Esophagus squamous epithelium (tissue), 5 donors: ENCODE data around the gene KCNMB2. TPM values are rescaled to one million over a fixed set of nuclear protein-coding genes. Genes with fewer than 3 reads are reported as not detected.

Experiments used
- DNase-seq: peaks from one replicate; lab custom pipeline; 2025; lab: John Stamatoyannopoulos, UW
- H3K27ac ChIP-seq, 4 donors: fragments of 200-600 bp; sonication (generic); one replicate each; pipeline ENCODE4 v1.5.1; 2016 to 2019; ENCODE audit warnings: mild to moderate bottlenecking in 1 of 4
- H3K27me3 ChIP-seq, 4 donors: fragments of 200-600 bp; sonication (generic); 1 replicate in 3 of 4; 2 replicates in 1 of 4; pipeline versions ENCODE4 v1.5.1 to v1.6.0; 2017 to 2021; ENCODE audit warnings: antibody characterized with exemption in 1 of 4
- H3K36me3 ChIP-seq, 3 donors: fragments of 200-600 bp; sonication (generic); one replicate each; pipeline ENCODE4 v1.5.1; 2016 to 2019
- H3K4me1 ChIP-seq, 3 donors: fragments of 200-600 bp; sonication (generic); one replicate each; pipeline ENCODE4 v1.5.1; 2017 to 2019
- H3K4me3 ChIP-seq, 4 donors: fragments of 200-600 bp; sonication (generic); 1 replicate in 3 of 4; 2 replicates in 1 of 4; pipeline ENCODE4 v1.5.1; 2016 to 2019; ENCODE audit warnings: mild to moderate bottlenecking in 2 of 4, moderate library complexity in 1 of 4
- H3K9me3 ChIP-seq, 3 donors: fragments of 200-600 bp; sonication (generic); one replicate each; pipeline ENCODE4 v1.5.1; 2016 to 2019
- POLR2A ChIP-seq, 4 donors: fragments of 450-650 bp; IDR thresholded peaks; one replicate each; pipeline ENCODE4 v1.6.1; 2017; ENCODE audit warnings: antibody characterized with exemption in 4 of 4, mild to moderate bottlenecking in 4 of 4, moderate library complexity in 3 of 4
- WGBS, 2 donors: methylation state at CpG; one replicate each; pipeline ENCODE4 v1.1.5; 2018; 5-methylcytosine and 5-hydroxymethylcytosine counted together
- intact Hi-C: fragments of 100-400 bp; cut with DNase I; formaldehyde crosslinking; loops from one replicate; pipeline ENCODE4 v1.15.0; 2022
- total RNA-seq, 4 donors: library from RNA; depleted of rRNA; stranded (reverse); fragments of >200 nt; gene quantifications; one replicate each; pipeline ENCODE4 v1.1.0, GENCODE V29; 2016
- TF ChIP-seq, protein P1 (sequence below), 6 experiments: fragments of 450-650 bp in 4 of 6; fragments of 200-600 bp in 2 of 6; sonication (generic) in 2 of 6; IDR thresholded peaks; one replicate each; pipeline ENCODE4 v1.5.1; 2016 to 2019; ENCODE audit warnings: antibody characterized with exemption in 6 of 6, mild to moderate bottlenecking in 4 of 6, moderate library complexity in 4 of 6
- donor health status: DM: yes; HTN: yes; CAD: no.

The KCNMB2 gene
- total RNA-seq, 4 donors from 2014 or later, result 0.19 TPM; not detected in 3

DNA sequence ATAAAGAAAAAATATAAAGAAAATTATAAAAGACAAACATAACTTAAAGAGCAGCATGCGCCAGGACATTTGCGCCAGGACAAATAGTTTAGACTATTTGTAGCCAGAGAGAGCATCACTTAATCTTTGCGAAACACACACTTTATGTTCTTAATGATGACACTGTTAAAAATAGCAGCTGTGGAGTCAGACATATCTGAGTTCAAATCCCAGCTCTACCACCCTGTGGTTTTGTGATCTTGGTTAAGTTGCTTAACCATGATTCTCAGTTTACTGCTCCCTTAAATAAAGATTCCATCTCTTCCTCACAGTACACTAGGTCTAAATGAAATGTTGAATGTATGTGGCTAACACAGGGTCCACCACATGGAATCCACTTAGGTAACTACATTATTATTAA, 31.4 kb downstream of the KCNMB2 start:
- H3K27me3 ChIP-seq, result no peaks in the 10 kb centered on the region
- no peaks in the 10 kb centered on the region for H3K4me1 ChIP-seq
- TF ChIP-seq POLR2A (IDR thresholded peaks at IDR 0.05), result no peak
- TF ChIP-seq, protein P1, sequence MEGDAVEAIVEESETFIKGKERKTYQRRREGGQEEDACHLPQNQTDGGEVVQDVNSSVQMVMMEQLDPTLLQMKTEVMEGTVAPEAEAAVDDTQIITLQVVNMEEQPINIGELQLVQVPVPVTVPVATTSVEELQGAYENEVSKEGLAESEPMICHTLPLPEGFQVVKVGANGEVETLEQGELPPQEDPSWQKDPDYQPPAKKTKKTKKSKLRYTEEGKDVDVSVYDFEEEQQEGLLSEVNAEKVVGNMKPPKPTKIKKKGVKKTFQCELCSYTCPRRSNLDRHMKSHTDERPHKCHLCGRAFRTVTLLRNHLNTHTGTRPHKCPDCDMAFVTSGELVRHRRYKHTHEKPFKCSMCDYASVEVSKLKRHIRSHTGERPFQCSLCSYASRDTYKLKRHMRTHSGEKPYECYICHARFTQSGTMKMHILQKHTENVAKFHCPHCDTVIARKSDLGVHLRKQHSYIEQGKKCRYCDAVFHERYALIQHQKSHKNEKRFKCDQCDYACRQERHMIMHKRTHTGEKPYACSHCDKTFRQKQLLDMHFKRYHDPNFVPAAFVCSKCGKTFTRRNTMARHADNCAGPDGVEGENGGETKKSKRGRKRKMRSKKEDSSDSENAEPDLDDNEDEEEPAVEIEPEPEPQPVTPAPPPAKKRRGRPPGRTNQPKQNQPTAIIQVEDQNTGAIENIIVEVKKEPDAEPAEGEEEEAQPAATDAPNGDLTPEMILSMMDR (IDR thresholded peaks at IDR 0.05), result no peak
- H3K9me3 ChIP-seq, result no peaks in the 10 kb centered on the region
- 94 to 97% methylated on average over 3 of the region's 3 CpGs for WGBS, 2 donors
- H3K4me3 ChIP-seq, result no peak overlapping the region
- H3K36me3 ChIP-seq, result no peaks in the 10 kb centered on the region
- no peak overlapping the region for H3K27ac ChIP-seq
- intact Hi-C loops, result no loop called here
- DNase-seq, result no peak

DNA sequence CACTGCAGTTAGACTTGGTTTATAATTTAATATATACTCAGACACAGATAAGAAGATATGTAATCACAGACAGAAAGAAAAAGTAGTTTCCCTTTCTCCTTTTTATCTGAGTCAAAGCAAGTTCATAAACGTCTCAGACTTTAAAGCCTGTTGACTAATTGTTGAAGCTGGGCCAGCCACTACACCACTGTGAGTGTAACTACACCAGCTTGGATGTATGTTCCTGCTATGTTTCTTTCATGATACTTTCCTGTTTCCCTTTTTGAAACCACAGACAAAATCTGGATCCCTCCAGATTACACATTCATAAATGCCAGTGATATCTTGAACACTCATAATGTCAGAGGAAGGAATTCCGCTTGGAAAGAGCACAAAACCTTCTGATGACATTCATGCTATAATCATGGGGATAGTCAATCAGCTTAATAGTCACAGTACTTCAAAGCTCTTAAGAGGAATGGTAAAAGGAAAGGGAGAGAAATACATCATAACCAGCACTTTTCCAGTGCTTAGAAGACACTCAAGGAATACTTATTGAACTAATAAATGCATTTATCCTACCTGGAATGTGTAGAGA, 32.0 kb downstream of the KCNMB2 start:
- H3K36me3 ChIP-seq, result no peaks in the 10 kb centered on the region
- no peak overlapping the region for H3K4me3 ChIP-seq
- no peak for DNase-seq
- no peaks in the 10 kb centered on the region for H3K27me3 ChIP-seq
- no peaks in the 10 kb centered on the region for H3K4me1 ChIP-seq
- no peak overlapping the region for H3K27ac ChIP-seq
- 50 to 54% methylated on average over 2 of the region's 2 CpGs for WGBS, 2 donors
- no peaks in the 10 kb centered on the region for H3K9me3 ChIP-seq
- intact Hi-C loops, result no loop called here
- TF ChIP-seq, protein P1 (IDR thresholded peaks at IDR 0.05), result no peak
- TF ChIP-seq POLR2A (IDR thresholded peaks at IDR 0.05), result no peak

DNA sequence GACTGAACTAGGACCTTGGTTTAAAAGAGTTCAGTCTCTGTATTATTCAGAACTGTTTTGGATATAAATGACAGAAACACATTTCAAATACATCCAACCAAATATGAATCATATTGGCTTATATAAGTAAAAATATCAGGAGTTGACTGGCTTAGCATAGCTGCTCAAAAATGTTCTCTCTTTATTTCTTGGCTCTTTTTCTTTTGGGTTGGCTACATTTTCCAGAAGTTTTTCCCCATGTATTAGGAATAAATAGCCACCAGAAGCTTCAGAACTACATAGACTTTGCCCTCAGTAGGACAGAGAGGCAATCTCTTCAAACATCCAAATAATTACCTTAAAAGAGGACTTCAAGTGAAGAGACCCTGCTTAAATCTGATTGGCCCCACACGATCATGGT, 32.7 kb downstream of the KCNMB2 start:
- 40 to 82% methylated on average over 1 of the region's 1 CpG for WGBS, 2 donors
- TF ChIP-seq, protein P1 (IDR thresholded peaks at IDR 0.05), result no peak
- TF ChIP-seq POLR2A (IDR thresholded peaks at IDR 0.05), result no peak
- H3K27me3 ChIP-seq, result no peaks in the 10 kb centered on the region
- no peak for DNase-seq
- no peaks in the 10 kb centered on the region for H3K36me3 ChIP-seq
- no peak overlapping the region for H3K4me3 ChIP-seq
- no peak overlapping the region for H3K27ac ChIP-seq
- no peaks in the 10 kb centered on the region for H3K9me3 ChIP-seq
- intact Hi-C loops, result no loop called here
- no peaks in the 10 kb centered on the region for H3K4me1 ChIP-seq

DNA sequence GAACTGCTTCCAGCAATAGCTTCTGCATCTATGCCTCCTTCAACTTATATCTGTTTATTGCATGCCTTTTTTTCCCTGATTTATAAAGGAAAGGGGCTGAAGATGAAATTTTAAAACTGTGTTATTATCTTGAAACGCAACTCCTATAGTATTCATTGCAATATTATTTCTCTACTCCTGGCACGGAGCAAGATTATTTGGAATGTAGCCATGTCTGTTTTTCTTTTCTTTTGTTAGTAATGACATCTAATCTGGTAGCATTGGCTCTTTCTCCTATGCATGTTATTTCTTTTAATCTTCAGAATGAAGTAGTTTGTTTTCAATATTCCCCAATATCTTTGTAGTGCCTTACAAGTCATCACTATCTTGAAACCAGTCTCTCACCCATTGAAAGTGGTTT, 33.6 kb downstream of the KCNMB2 start:
- 46 to 55% methylated on average over 2 of the region's 2 CpGs for WGBS, 2 donors
- no peak for DNase-seq
- Histone ChIP-seq H3K9me3 (no peaks in the 10 kb centered on the region), H3K36me3 (no peaks in the 10 kb centered on the region), H3K4me1 (no peaks in the 10 kb centered on the region), H3K27ac (no peak overlapping the region), H3K27me3 (no peaks in the 10 kb centered on the region), H3K4me3 (no peak overlapping the region)
- TF ChIP-seq POLR2A (IDR thresholded peaks at IDR 0.05), result no peak
- intact Hi-C loops, result no loop called here

DNA sequence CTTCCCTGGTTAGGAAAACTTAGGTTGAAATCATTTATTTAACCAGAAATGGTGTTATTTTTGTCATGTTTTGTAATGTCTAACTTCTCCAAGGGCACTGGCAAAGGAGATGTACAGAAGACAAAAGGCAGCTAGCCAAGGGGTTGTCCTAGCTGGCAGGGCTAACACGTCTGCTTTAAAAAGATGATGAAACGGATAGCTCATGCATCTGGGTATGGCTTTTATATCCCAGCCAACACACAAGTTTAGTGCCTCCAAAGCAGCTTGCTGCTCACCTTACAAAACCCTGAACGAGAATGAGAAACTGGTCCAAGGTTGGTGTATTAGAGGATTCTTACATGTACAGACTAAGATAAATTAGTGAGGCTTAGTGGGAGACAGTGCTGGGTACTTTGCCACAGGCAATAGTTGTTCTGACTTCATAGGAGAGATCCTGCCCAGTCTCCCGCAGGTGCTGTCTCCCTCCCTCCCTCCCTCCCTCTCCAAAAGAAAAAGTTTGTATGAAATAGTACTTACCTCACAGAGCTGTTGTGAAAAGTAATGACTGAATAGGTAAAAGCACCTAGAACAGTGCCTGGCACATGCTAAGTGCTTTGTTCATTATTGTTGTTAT, 47.8 kb downstream of the KCNMB2 start:
- 34 to 35% methylated on average over 4 of the region's 4 CpGs for WGBS, 2 donors
- peaks cover 0 to 8% (median 0%) of the 10 kb centered on the region in 3 donors for H3K4me1 ChIP-seq
- DNase-seq, result no peak
- no peaks in the 10 kb centered on the region for H3K36me3 ChIP-seq
- intact Hi-C loops, result no loop called here
- H3K27ac ChIP-seq, result no peak overlapping the region
- H3K9me3 ChIP-seq, result no peaks in the 10 kb centered on the region
- TF ChIP-seq, protein P1 (IDR thresholded peaks at IDR 0.05), result no peak
- no peak for TF ChIP-seq POLR2A (IDR thresholded peaks at IDR 0.05)
- no peak overlapping the region for H3K4me3 ChIP-seq
- H3K27me3 ChIP-seq, result no peaks in the 10 kb centered on the region
